NCI-H2171 (cell line): Measurements from ENCODE around the gene RANGAP1.
A peak's percentile ranks its signal among the peaks of the same experiment; 100 is the strongest.

ENCODE experiments used
- DNase-seq: peaks from one replicate; lab custom pipeline; 2025; lab: John Stamatoyannopoulos, UW

Gene RANGAP1

GRCh38 chr22:41197038-41197972 is 88.7 kb downstream of the RANGAP1 start:
- DNase-seq: peak; percentile 91
